Measurements from ENCODE around the gene ELFN1. TPM values are rescaled to one million over a fixed set of nuclear protein-coding genes. Genes with fewer than 3 reads are reported as not detected.
A peak's percentile ranks its signal among the peaks of the same experiment; 100 is the strongest.

ELFN1 gene
- polyA plus RNA-seq, 12 donors: 1.6 to 12.9 (median 4.9) TPM; not detected in 1

DNA sequence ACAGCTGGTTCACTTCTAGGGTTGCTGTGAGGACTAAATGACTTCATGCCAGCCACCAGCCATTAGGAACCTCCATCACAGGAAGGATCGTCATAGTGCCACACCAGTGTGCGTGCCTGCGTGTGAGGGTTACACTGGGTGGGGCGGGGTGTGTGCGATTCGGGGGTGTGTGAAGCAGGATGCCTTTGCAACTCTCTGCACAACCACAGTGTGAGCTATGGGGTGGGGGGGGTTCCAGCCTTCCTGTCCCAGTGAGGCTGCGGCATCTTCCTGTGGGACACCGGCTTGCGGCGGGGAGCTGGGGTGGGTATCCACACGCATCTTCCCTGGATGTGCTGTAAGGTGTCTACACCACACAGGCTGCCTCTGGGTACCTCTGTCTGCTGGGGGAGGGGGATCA lies 6.9 kb upstream of the ELFN1 start:
- no peak for DNase-seq

- DNase-seq: no peak
These were observed 6.0 kb upstream of the ELFN1 start for GRCh38 chr7:1663857-1664651.

GRCh38 chr7:1664711-1665548 lies 5.1 kb upstream of the ELFN1 start:
- DNase-seq: peak; percentile 84

- no peak for DNase-seq
These were observed 4.3 kb upstream of the ELFN1 start for GRCh38 chr7:1665549-1666316.

- no peak for DNase-seq
These were observed 3.7 kb upstream of the ELFN1 start for GRCh38 chr7:1666317-1666822.

GRCh38 chr7:1666823-1667565 lies 3.1 kb upstream of the ELFN1 start:
- no peak for DNase-seq

DNA sequence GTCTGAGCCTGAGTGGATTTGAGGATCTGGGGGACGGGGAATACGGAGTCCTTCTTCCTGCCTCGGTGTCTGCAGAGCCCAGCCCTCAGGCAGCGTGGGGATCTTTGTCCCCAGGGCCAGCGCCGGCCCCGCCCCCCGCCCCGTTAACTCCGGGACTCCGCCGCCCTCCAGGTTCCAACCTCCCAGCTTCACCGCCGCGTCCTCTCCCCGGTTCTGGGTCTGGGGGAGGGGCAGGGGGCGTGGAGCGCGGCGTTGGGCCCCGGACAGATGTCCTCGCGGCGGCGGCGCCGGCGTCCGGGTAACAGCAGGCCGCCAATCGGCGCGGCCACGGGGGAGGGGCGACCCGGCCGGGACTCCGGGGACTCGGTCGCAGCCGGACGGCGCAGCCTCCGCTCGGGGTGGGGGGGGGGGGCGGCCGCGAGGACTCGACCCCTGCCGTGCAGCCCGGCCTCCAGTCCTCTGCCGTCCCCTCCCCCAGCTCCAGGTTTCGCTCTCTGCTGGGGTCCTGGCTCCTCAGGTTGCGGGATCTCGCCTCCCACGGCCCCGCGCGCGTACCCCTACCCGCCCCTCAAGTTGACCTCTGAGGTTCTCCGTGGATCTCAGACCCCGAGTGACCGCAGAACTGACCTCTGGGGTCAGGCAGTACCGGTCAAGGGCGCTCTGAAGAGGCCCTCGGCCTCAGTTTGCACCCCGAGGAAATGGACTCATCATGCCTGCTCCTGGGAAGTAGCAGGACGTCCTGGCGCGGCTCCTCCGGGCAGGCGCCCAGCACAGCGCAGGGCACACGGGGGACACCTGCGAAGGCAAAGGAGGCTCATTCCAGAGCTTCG lies 2.3 kb upstream of the ELFN1 start:
- DNase-seq: no peak

GRCh38 chr7:1668396-1669063 lies 1.5 kb upstream of the ELFN1 start:
- DNase-seq: no peak

DNA sequence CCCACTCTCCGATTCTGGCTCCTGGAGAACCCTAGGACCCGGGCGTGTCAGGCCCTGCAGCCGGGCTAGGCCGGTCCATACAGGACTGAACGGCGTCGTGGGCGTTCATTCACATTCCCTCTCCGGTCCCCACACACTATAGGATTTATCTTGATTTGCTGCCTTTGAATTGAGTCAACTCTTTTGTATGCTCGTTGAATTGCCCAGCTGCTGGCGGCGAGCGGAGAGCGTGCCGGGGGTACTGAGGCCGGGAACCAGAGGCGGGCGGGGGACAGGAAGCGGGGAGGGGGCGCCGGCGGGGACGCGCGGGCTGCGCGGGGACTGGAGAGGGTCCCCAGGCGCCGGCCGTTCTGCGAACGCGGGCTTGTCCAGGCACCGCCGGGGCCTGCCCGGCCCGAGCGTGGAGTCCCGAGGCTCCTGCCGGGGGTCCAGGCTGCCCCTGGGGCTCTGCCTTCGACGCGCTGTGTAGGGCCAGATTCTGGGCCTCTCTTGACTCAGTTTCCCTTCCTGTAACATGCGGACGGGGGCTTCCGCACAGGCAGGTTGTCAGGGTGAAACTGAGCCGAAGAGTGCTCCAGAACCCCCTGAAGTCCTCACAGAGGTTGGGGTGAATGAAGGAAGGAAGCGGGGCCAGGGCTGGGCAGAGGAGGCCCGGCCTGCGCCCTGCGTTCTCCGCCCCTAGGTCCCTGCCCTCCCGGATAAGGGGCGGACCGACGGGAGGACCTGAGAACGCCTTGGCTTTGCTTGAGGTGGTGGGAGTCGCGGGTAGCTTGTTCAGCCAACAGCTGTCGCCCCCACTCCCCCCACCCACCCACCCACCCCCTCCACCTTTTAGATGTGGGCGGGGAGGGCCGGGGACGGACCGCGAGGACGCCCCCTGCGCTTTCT lies 769 bp upstream of the ELFN1 start:
- DNase-seq: no peak

GRCh38 chr7:1670894-1671593 lies 967 bp downstream of the ELFN1 start:
- no peak for DNase-seq

- DNase-seq: no peak
These were observed 1.7 kb downstream of the ELFN1 start for GRCh38 chr7:1671594-1672451.

GRCh38 chr7:1672851-1673486 lies 2.9 kb downstream of the ELFN1 start:
- DNase-seq: no peak

- no peak for DNase-seq
These were observed 3.6 kb downstream of the ELFN1 start for GRCh38 chr7:1673581-1674118.

GRCh38 chr7:1674161-1675035 lies 4.3 kb downstream of the ELFN1 start:
- no peak for DNase-seq

DNA sequence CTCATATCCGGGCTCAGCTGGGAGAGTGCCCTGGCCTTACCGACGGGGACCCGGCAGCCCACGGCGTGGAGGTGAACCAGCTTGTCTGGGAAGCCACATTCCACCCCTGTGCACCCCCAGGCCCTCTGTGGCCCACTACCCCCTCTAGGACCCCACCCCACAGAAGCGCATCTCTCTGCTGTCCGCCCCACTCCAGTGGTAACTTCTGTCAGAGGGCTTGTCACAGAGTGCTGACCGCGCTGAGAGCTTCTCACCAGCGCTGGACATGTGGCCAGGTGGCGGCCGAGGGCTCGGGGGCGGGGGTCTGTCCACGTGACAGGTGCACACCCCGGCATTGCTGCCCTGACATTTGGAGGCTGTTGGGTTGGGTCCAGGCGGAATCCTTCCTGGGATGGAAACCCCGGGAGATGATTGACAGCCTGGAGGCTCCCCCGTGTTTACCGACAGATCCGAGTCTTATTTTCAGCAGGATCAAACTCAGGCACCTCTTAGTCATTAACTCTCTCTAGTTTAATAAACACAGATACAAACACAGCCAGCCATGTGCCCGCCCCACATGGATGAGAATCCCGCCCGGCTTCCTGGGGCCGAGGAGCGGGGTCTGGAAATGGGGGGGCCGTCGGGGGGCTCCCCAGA lies 5.1 kb downstream of the ELFN1 start:
- no peak for DNase-seq
